GM10266 (cell line): Measurements from ENCODE around the gene MRPS9.

Source experiments
- DNase-seq: peaks from one replicate; pipeline ENCODE4 v3.0.0; 2012; ENCODE audit errors: extremely low spot score
- TF ChIP-seq, protein P1 (sequence below): IDR thresholded peaks from 2 replicates; pipeline ENCODE4 v1.5.1; 2012; ENCODE audit warnings: mild to moderate bottlenecking, low read depth; ENCODE audit not compliant: control insufficient read depth, insufficient read depth; ENCODE audit errors: missing control alignments

MRPS9 gene

DNA sequence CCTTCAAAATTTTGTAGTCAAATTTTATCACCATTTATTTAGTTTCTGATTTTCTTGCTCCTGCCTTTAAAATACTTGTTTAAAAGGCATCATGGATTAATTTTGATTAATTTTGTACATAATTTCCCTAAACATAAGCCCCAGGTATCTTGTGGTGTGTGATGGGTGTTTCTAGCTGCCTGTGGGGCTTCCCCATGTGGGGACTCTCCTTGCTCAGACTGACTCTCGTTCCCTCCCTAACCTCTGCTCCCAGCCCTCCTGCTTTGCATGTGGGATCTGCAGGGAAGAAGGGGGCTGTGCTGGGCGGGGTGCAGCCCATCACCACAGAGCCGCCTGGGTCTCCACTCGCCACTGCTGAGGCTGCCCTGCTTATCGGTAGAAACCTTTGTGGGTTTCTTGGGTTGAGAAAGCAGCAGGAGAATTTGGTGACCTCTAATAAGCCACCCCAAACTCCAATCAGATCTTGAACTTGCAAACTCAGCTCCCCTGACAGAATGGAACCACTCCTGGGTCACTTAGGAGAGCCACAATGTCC, 72.5 kb downstream of the MRPS9 start:
- TF ChIP-seq, protein P1, sequence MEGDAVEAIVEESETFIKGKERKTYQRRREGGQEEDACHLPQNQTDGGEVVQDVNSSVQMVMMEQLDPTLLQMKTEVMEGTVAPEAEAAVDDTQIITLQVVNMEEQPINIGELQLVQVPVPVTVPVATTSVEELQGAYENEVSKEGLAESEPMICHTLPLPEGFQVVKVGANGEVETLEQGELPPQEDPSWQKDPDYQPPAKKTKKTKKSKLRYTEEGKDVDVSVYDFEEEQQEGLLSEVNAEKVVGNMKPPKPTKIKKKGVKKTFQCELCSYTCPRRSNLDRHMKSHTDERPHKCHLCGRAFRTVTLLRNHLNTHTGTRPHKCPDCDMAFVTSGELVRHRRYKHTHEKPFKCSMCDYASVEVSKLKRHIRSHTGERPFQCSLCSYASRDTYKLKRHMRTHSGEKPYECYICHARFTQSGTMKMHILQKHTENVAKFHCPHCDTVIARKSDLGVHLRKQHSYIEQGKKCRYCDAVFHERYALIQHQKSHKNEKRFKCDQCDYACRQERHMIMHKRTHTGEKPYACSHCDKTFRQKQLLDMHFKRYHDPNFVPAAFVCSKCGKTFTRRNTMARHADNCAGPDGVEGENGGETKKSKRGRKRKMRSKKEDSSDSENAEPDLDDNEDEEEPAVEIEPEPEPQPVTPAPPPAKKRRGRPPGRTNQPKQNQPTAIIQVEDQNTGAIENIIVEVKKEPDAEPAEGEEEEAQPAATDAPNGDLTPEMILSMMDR = no peak
- no peak for DNase-seq

DNA sequence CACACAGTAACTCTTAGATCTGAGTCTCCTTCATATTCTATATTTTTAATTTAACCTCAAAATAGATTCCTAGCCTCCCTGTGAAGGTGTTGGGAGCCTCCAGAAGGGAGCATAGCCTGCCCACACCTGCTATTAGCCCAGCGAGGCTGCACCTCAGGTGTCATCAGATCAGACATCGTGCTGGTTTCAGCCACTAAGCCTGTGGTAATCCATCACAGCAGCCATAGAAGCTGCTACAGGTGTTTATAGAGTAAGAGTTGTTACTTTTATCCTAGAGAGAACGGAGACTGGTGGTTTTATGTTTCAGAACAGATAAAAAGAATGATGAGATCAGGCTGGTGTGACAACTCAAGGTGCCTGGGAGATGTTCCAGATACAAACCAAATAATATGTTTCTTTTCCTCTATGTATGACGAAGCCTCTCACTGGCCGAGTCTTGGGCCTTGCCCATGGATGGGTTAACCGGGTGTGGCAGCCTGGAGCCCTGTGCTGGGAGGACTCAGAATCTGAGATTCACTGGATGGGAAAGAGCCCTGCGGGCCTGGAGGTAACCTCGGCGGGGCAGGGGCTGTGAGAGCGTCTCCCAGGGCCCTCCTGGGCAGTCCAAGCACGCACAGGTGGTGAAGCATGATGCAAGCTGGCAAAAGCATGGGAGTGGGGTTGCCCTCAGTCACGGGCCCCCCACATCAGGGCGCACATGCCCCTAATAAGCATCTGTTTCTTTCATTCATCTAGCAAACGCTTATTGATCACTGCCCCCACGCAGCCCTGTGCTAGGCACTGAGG, 73.7 kb downstream of the MRPS9 start:
- DNase-seq = no peak
- TF ChIP-seq, protein P1 = no peak

DNA sequence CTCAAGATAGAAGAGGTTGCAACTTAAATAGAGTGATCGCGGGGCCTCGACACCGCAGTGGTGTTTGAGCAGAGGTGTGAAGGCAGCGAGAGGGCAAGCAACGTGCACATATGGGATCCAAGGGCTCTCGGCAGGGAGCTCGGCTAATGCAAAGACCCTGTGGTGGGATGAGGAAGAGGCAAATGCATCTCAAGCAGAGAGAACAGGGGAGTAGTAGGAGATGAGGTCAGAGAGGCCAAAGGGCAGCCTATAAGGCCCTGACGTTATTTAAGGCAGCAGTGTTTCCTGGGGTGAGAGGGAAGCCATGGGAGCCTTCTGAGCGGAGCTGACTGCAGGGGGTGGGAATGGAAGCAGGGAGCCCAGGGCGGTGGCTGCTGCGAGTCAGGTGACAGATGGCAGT, 74.5 kb downstream of the MRPS9 start:
- TF ChIP-seq, protein P1 = no peak
- DNase-seq = no peak

DNA sequence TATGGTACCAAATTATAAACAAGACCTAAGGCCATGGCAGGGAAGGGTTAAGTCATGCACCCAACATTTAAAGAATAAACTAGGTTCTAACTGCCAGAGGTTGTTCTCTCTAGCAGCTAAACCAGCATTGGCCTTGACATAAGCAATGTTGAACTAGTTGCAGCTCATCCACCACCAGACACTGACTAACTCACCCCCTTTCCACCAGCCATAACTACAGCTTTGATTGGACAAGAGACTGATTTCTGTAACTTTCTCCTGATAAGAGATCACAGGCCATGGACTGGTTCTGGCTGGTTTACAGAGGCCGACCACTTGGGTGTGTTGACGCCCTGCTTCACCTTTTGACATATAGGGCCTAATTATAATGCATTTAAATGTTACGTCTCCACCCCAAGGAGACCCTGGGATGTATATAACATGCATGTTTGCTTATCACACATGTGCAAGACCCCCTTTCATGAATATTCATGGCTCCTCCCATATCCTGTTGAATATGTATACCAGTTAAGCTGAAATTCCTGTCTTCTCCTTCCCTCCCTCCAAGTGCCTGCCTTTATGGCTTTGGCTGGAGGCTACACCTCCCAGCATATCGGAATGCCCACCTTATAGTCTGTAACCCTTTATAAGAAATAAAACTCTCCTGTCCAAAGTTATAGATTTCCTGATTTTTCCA, 75.9 kb downstream of the MRPS9 start:
- TF ChIP-seq, protein P1 = no peak
- no peak for DNase-seq

DNA sequence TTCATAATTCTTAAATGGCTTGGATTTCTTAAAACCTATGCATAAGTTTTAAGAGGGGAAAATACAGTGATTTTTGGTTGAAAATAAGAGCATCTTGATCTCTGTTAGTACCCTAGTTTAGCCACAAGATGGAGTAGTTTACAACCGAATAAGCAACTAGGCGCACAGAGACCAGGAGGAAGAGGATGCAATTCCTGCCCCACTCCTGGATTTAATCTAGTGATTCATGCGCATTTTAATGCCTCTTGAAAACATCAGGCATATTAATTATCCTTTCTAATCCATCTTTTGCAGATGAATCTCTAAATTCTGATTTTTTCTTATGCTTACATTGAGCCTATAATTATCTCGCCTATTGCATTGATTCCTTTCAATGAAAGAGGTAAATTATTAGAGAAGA, 76.7 kb downstream of the MRPS9 start:
- DNase-seq = peak; percentile 69

GRCh38 chr2:105116348-105116747, 78.5 kb downstream of the MRPS9 start:
- TF ChIP-seq, protein P1 = no peak
- no peak for DNase-seq

More for the DNA sequence above, 76.7 kb downstream of the MRPS9 start:
- TF ChIP-seq, protein P1 = peak; percentile 53

DNA sequence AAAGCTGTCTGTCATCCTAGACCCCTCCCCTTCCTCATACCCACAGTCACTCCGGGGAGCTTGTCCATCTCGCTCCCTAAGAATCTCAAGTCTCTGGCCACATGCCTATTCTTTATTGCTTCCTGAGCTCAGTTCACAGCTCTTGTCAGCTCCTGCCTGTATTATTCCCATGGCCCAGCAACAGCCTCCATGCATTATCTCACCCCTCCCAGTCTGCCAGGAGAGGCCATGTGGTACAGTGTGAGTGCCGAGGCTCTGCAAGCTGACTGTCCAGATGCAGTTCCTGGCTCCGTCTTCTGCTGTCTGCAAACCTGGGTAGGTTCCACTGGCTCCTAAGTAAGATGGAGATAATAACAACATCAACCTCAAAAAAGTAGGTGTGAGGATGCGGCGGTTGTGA, 79.7 kb downstream of the MRPS9 start:
- TF ChIP-seq, protein P1 = no peak
- no peak for DNase-seq
